ENCODE results near the gene TTLL11. TPM values are rescaled to one million over a fixed set of nuclear protein-coding genes. Genes with fewer than 3 reads are reported as not detected.
"Not testable (repeated sequence)": the region's sequence is repeated elsewhere in the genome, so short reads cannot be mapped to it uniquely, and the experiment has no call there.

Gene TTLL11
- total RNA-seq, 4 donors from 2014 or later = 9.1 to 47.4 (median 11.3) TPM

- intact Hi-C loops (cut with DNase I; ENCODE audit: low total_unique reads) (no loop called here), in situ Hi-C loops (cut with MboI; ENCODE audit: low pct_ligation_motif_present in 1 of 4, low pct_unique_long_range_greater_than_20kb in 1 of 4, low sequenced_read_pairs in 3 of 4) (loop anchor here in 2 of 4 donors (25.0 kb wide), 3 partner anchors 171 to 421 kb away; no protein-coding TSS in a partner anchor)
- Histone ChIP-seq H3K36me3 (no peaks in the 10 kb centered on the region), H3K4me1 (no peaks in the 10 kb centered on the region), H3K4me3 (no peak overlapping the region), H3K27me3 (no peaks in the 10 kb centered on the region), H3K27ac (no peak overlapping the region), H3K9me3 (no peaks in the 10 kb centered on the region)
- 80 to 88% methylated on average over 2 of the region's 2 CpGs for WGBS, 2 donors (ENCODE audit: low coverage in 1 of 2)
- DNase-seq = no peak
- TF ChIP-seq POLR2AphosphoS5 (IDR thresholded peaks at IDR 0.05) (no peak), EP300 (IDR thresholded peaks at IDR 0.05; ENCODE audit: low read depth) (no peak), CTCF (IDR thresholded peaks at IDR 0.05) (no peak), POLR2A (IDR thresholded peaks at IDR 0.05) (no peak)
These were observed 109.4 kb downstream of the TTLL11 start for GRCh38 chr9:121983736-121984135.

GRCh38 chr9:121981118-121981883 lies 111.8 kb downstream of the TTLL11 start:
- no peak for TF ChIP-seq POLR2A (IDR thresholded peaks at IDR 0.05)
- no peak for TF ChIP-seq CTCF (IDR thresholded peaks at IDR 0.05)
- TF ChIP-seq EP300 (IDR thresholded peaks at IDR 0.05; ENCODE audit: low read depth) = no peak
- TF ChIP-seq POLR2AphosphoS5 (IDR thresholded peaks at IDR 0.05) = no peak
- no peaks in the 10 kb centered on the region for H3K9me3 ChIP-seq
- no peaks in the 10 kb centered on the region for H3K36me3 ChIP-seq
- no peak overlapping the region for H3K27ac ChIP-seq
- H3K4me3 ChIP-seq = no peak overlapping the region
- in situ Hi-C loops (cut with MboI; ENCODE audit: low pct_ligation_motif_present in 1 of 4, low pct_unique_long_range_greater_than_20kb in 1 of 4, low sequenced_read_pairs in 3 of 4) (loop anchor here in 2 of 4 donors (25.0 kb wide), 3 partner anchors 169 to 419 kb away; no protein-coding TSS in a partner anchor), intact Hi-C loops (cut with DNase I; ENCODE audit: low total_unique reads) (no loop called here)
- H3K4me1 ChIP-seq = peaks cover 0 to 3% (median 0%) of the 10 kb centered on the region in 4 donors
- no peak for DNase-seq
- H3K27me3 ChIP-seq = no peaks in the 10 kb centered on the region
- WGBS, 2 donors (ENCODE audit: low coverage in 1 of 2) = 75 to 92% methylated on average over 3 to 5 of the region's 5 CpGs

DNA sequence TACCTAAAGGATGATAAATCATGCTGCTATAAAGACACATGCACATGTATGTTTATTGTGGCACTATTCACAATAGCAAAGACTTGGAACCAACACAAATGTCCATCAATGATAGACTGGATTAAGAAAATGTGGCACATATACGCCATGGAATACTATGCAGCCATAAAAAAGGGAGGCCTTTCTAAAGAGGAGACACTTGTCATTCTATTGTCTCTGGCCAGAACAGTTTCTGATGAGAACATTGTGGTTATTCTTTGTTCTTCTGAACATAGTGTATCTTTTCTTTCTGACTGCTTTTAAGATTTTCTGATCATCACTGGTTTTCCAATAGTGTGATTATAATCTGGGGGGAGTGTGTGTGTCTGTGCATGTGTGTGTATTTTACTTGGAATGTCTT lies 112.4 kb downstream of the TTLL11 start:
- H3K27ac ChIP-seq; H3K9me3 ChIP-seq; H3K36me3 ChIP-seq; H3K4me1 ChIP-seq; H3K27me3 ChIP-seq; DNase-seq; H3K4me3 ChIP-seq; intact Hi-C loops (cut with DNase I; ENCODE audit: low total_unique reads): not testable (repeated sequence)
- WGBS, 2 donors (ENCODE audit: low coverage in 1 of 2) = 80 to 91% methylated on average over 1 of the region's 1 CpG
- in situ Hi-C loops (cut with MboI; ENCODE audit: low pct_ligation_motif_present in 1 of 4, low pct_unique_long_range_greater_than_20kb in 1 of 4, low sequenced_read_pairs in 3 of 4) = loop anchor here in 2 of 4 donors (25.0 kb wide), 3 partner anchors 168 to 418 kb away; no protein-coding TSS in a partner anchor

DNA sequence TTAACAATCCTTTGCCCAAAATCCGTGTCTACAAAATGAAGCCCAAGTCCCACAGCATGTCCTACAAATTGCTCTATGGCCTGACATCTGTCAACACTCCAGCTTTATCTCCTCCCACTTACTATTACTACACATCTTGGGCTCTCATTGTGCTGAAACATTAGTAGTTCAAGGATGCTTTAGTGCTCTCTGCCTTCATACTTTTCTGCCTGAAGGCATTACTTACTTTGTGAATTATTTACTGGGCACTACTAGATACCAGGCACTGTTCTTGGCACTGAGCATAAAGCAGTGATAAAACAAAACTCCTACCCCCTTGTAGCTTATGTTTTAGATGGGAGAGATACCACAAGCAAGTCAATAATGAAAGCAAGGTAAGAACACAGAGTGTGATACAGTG lies 113.4 kb downstream of the TTLL11 start:
- no peak overlapping the region for H3K27ac ChIP-seq
- H3K36me3 ChIP-seq = no peaks in the 10 kb centered on the region
- H3K4me3 ChIP-seq = no peak overlapping the region
- DNase-seq = no peak
- H3K9me3 ChIP-seq = no peaks in the 10 kb centered on the region
- in situ Hi-C loops (cut with MboI; ENCODE audit: low pct_ligation_motif_present in 1 of 4, low pct_unique_long_range_greater_than_20kb in 1 of 4, low sequenced_read_pairs in 3 of 4) (loop anchor here in 2 of 4 donors (25.0 kb wide), 3 partner anchors 167 to 417 kb away; no protein-coding TSS in a partner anchor), intact Hi-C loops (cut with DNase I; ENCODE audit: low total_unique reads) (no loop called here)
- TF ChIP-seq POLR2A (IDR thresholded peaks at IDR 0.05) (no peak), CTCF (IDR thresholded peaks at IDR 0.05) (no peak), POLR2AphosphoS5 (IDR thresholded peaks at IDR 0.05) (no peak), EP300 (IDR thresholded peaks at IDR 0.05; ENCODE audit: low read depth) (no peak)
- WGBS, 2 donors (ENCODE audit: low coverage in 1 of 2) = 75 to 90% methylated on average over 1 of the region's 1 CpG
- peaks cover 0 to 19% (median 2%) of the 10 kb centered on the region in 4 donors for H3K4me1 ChIP-seq
- no peaks in the 10 kb centered on the region for H3K27me3 ChIP-seq

Data from transverse colon (tissue), 4 donors.